ENCODE measurements around the gene KIFC3.
A peak's percentile ranks its signal among the peaks of the same experiment; 100 is the strongest.

KIFC3 gene

DNA sequence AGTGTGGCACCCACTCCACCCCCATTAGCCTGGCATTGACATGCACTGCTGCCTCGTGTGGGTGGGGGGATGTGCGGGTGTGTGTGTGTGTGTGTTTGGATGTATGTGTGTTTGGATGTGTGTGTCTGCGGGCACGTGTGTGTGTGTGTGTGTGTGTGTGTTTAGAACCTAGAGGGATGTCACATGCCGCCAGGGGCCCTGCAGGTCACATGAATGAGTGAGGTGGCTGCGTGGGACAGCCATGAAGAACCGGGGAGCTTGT lies 57.7 kb downstream of the KIFC3 start:
- TF ChIP-seq, protein P1, sequence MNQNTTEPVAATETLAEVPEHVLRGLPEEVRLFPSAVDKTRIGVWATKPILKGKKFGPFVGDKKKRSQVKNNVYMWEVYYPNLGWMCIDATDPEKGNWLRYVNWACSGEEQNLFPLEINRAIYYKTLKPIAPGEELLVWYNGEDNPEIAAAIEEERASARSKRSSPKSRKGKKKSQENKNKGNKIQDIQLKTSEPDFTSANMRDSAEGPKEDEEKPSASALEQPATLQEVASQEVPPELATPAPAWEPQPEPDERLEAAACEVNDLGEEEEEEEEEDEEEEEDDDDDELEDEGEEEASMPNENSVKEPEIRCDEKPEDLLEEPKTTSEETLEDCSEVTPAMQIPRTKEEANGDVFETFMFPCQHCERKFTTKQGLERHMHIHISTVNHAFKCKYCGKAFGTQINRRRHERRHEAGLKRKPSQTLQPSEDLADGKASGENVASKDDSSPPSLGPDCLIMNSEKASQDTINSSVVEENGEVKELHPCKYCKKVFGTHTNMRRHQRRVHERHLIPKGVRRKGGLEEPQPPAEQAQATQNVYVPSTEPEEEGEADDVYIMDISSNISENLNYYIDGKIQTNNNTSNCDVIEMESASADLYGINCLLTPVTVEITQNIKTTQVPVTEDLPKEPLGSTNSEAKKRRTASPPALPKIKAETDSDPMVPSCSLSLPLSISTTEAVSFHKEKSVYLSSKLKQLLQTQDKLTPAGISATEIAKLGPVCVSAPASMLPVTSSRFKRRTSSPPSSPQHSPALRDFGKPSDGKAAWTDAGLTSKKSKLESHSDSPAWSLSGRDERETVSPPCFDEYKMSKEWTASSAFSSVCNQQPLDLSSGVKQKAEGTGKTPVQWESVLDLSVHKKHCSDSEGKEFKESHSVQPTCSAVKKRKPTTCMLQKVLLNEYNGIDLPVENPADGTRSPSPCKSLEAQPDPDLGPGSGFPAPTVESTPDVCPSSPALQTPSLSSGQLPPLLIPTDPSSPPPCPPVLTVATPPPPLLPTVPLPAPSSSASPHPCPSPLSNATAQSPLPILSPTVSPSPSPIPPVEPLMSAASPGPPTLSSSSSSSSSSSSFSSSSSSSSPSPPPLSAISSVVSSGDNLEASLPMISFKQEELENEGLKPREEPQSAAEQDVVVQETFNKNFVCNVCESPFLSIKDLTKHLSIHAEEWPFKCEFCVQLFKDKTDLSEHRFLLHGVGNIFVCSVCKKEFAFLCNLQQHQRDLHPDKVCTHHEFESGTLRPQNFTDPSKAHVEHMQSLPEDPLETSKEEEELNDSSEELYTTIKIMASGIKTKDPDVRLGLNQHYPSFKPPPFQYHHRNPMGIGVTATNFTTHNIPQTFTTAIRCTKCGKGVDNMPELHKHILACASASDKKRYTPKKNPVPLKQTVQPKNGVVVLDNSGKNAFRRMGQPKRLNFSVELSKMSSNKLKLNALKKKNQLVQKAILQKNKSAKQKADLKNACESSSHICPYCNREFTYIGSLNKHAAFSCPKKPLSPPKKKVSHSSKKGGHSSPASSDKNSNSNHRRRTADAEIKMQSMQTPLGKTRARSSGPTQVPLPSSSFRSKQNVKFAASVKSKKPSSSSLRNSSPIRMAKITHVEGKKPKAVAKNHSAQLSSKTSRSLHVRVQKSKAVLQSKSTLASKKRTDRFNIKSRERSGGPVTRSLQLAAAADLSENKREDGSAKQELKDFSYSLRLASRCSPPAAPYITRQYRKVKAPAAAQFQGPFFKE (tag by site-specific recombination; IDR thresholded peaks at IDR 0.05; ENCODE audit: borderline replicate concordance), result no peak
- TF ChIP-seq ZFHX2 (tag by site-specific recombination; conservative IDR thresholded peaks at IDR 0.05) (peak; percentile 87), OVOL3 (tag by site-specific recombination; IDR thresholded peaks at IDR 0.05) (no peak), MEIS1 (CRISPR knock-in tag; IDR thresholded peaks at IDR 0.05; ENCODE audit: borderline replicate concordance) (no peak), WT1 (tag by site-specific recombination; IDR thresholded peaks at IDR 0.05) (no peak), EGR2 (tag by site-specific recombination; IDR thresholded peaks at IDR 0.05; ENCODE audit: low read depth) (peak; percentile 81), ZNF510 (tag by site-specific recombination; IDR thresholded peaks at IDR 0.05; ENCODE audit: insufficient replicate concordance) (no peak), ZNF530 (tag by site-specific recombination; IDR thresholded peaks at IDR 0.05; ENCODE audit: low read depth) (no peak)
- TF ChIP-seq, protein P2, sequence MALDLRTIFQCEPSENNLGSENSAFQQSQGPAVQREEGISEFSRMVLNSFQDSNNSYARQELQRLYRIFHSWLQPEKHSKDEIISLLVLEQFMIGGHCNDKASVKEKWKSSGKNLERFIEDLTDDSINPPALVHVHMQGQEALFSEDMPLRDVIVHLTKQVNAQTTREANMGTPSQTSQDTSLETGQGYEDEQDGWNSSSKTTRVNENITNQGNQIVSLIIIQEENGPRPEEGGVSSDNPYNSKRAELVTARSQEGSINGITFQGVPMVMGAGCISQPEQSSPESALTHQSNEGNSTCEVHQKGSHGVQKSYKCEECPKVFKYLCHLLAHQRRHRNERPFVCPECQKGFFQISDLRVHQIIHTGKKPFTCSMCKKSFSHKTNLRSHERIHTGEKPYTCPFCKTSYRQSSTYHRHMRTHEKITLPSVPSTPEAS (tag by site-specific recombination; IDR thresholded peaks at IDR 0.05), result peak; percentile 80
- Histone ChIP-seq H3K4me1 (ENCODE audit: control insufficient read depth, insufficient read depth, low read length) (no peaks in the 10 kb centered on the region), H3K9me3 (ENCODE audit: control insufficient read depth, insufficient read depth, low read depth, low read length) (no peaks in the 10 kb centered on the region), H3K4me3 (ENCODE audit: low read depth, low read length) (no peak overlapping the region), H3K36me3 (ENCODE audit: control insufficient read depth in 2 of 2, insufficient read depth in 1 of 2, low read length in 2 of 2) (peaks cover 0 to 65% of the 10 kb centered on the region in 2 experiments; a peak in 2 of 3 replicates), H3K27ac (ENCODE audit: extremely low read depth, low read depth, low read length) (no peak overlapping the region)
- POLR2A ChIA-PET, result no interaction called here
- CTCF ChIA-PET, result interaction anchor here (0.8 kb wide), 1 partner anchor 63 kb away, joined by 3 read pairs; no protein-coding TSS in a partner anchor

DNA sequence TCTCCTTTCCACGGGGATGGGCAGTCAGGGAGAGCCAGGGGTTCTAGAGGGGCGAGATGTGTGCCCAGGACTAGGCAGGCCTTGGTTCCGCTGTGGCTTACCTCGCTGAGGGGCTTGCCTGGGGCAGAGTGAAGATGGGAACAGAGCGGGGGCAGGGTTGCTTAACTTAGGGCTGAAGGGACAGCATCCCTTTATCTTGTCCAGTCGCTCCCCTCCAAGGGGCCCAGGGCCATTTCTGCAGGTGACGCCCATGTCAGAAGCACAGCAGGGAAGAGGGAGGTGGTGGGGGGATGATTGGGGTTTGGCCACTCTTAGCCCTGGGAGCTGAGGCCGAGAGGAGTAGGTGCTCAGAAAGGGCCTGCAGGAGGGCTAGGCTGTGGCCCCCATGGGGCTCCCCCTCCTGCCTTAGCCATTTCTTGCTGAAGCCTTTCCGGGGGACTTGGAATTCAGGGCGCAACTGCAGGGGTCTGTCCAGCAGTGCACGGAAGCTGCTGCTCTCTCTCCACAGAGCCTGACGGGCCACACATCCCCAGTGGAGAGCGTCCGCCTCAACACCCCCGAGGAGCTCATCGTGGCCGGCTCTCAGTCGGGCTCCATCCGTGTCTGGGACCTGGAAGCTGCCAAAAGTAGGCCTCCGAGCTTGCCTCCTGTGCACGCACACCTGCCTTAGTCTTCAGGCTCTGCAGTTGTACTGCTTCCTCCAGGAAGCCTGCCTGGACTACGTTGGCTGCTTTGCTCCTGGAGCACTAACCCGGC lies 58.2 kb downstream of the KIFC3 start:
- Histone ChIP-seq H3K9me3 (ENCODE audit: control insufficient read depth, insufficient read depth, low read depth, low read length) (no peaks in the 10 kb centered on the region), H3K36me3 (ENCODE audit: control insufficient read depth in 2 of 2, insufficient read depth in 1 of 2, low read length in 2 of 2) (peaks cover 0 to 64% of the 10 kb centered on the region in 2 experiments; a peak in 2 of 3 replicates), H3K4me3 (ENCODE audit: low read depth, low read length) (no peak overlapping the region), H3K4me1 (ENCODE audit: control insufficient read depth, insufficient read depth, low read length) (no peaks in the 10 kb centered on the region), H3K27ac (ENCODE audit: extremely low read depth, low read depth, low read length) (no peak overlapping the region)
- CTCF ChIA-PET, result interaction anchor here (0.6 to 0.8 kb wide), 2 partner anchors 63 to 129 kb away, joined by 3 read pairs; no protein-coding TSS in a partner anchor
- POLR2A ChIA-PET, result no interaction called here
- TF ChIP-seq, protein P3, sequence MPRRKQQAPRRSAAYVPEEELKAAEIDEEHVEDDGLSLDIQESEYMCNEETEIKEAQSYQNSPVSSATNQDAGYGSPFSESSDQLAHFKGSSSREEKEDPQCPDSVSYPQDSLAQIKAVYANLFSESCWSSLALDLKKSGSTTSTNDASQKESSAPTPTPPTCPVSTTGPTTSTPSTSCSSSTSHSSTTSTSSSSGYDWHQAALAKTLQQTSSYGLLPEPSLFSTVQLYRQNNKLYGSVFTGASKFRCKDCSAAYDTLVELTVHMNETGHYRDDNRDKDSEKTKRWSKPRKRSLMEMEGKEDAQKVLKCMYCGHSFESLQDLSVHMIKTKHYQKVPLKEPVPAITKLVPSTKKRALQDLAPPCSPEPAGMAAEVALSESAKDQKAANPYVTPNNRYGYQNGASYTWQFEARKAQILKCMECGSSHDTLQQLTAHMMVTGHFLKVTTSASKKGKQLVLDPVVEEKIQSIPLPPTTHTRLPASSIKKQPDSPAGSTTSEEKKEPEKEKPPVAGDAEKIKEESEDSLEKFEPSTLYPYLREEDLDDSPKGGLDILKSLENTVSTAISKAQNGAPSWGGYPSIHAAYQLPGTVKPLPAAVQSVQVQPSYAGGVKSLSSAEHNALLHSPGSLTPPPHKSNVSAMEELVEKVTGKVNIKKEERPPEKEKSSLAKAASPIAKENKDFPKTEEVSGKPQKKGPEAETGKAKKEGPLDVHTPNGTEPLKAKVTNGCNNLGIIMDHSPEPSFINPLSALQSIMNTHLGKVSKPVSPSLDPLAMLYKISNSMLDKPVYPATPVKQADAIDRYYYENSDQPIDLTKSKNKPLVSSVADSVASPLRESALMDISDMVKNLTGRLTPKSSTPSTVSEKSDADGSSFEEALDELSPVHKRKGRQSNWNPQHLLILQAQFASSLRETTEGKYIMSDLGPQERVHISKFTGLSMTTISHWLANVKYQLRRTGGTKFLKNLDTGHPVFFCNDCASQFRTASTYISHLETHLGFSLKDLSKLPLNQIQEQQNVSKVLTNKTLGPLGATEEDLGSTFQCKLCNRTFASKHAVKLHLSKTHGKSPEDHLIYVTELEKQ (tag by site-specific recombination; IDR thresholded peaks at IDR 0.05; ENCODE audit: borderline replicate concordance), result no peak
- TF ChIP-seq ZNF423 (tag by site-specific recombination; IDR thresholded peaks at IDR 0.05) (no peak), ZNF24 (tag by site-specific recombination; IDR thresholded peaks at IDR 0.05) (no peak), ZNF792 (tag by site-specific recombination; IDR thresholded peaks at IDR 0.05) (no peak), ZNF660 (tag by site-specific recombination; IDR thresholded peaks at IDR 0.05) (no peak), ZNF624 (tag by site-specific recombination; IDR thresholded peaks at IDR 0.05) (no peak), WT1 (tag by site-specific recombination; IDR thresholded peaks at IDR 0.05) (no peak)
- TF ChIP-seq, protein P4, sequence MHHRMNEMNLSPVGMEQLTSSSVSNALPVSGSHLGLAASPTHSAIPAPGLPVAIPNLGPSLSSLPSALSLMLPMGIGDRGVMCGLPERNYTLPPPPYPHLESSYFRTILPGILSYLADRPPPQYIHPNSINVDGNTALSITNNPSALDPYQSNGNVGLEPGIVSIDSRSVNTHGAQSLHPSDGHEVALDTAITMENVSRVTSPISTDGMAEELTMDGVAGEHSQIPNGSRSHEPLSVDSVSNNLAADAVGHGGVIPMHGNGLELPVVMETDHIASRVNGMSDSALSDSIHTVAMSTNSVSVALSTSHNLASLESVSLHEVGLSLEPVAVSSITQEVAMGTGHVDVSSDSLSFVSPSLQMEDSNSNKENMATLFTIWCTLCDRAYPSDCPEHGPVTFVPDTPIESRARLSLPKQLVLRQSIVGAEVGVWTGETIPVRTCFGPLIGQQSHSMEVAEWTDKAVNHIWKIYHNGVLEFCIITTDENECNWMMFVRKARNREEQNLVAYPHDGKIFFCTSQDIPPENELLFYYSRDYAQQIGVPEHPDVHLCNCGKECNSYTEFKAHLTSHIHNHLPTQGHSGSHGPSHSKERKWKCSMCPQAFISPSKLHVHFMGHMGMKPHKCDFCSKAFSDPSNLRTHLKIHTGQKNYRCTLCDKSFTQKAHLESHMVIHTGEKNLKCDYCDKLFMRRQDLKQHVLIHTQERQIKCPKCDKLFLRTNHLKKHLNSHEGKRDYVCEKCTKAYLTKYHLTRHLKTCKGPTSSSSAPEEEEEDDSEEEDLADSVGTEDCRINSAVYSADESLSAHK (tag by site-specific recombination; IDR thresholded peaks at IDR 0.05), result no peak
- TF ChIP-seq, protein P5, sequence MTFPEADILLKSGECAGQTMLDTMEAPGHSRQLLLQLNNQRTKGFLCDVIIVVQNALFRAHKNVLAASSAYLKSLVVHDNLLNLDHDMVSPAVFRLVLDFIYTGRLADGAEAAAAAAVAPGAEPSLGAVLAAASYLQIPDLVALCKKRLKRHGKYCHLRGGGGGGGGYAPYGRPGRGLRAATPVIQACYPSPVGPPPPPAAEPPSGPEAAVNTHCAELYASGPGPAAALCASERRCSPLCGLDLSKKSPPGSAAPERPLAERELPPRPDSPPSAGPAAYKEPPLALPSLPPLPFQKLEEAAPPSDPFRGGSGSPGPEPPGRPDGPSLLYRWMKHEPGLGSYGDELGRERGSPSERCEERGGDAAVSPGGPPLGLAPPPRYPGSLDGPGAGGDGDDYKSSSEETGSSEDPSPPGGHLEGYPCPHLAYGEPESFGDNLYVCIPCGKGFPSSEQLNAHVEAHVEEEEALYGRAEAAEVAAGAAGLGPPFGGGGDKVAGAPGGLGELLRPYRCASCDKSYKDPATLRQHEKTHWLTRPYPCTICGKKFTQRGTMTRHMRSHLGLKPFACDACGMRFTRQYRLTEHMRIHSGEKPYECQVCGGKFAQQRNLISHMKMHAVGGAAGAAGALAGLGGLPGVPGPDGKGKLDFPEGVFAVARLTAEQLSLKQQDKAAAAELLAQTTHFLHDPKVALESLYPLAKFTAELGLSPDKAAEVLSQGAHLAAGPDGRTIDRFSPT (tag by site-specific recombination; IDR thresholded peaks at IDR 0.05), result no peak
